HepG2 (cell line): ENCODE measurements around the gene NOL4L. TPM values are rescaled to one million over a fixed set of nuclear protein-coding genes. Genes with fewer than 3 reads are reported as not detected.

Experiments
- AHDC1 ChIP-seq: sonication (generic); formaldehyde crosslinking; IDR thresholded peaks from 2 replicates; pipeline ENCODE4 v1.5.1; 2020; ENCODE audit warnings: mild to moderate bottlenecking, missing genetic modification reagents, borderline replicate concordance
- FOXA3 ChIP-seq: IDR thresholded peaks from 2 replicates; pipeline ENCODE4 v1.6.1; 2016; ENCODE audit warnings: missing genetic modification reagents, missing compliant biosample characterization
- POGK ChIP-seq: sonication (generic); formaldehyde crosslinking; conservative IDR thresholded peaks from 2 replicates; pipeline ENCODE4 v1.8.0; 2022; ENCODE audit warnings: mild to moderate bottlenecking, moderate library complexity, missing genetic modification reagents
- SP1 ChIP-seq, 2 experiments: fragments of 450-650 bp in 1 of 2; sonication (generic) in 1 of 2; formaldehyde crosslinking in 1 of 2; IDR thresholded peaks; 2 replicates each; pipeline versions ENCODE4 v1.4.0 to v1.6.1; 2016 to 2020; ENCODE audit warnings: missing genetic modification reagents in 1 of 2
- TOPORS ChIP-seq: sonication (generic); formaldehyde crosslinking; IDR thresholded peaks from 2 replicates; pipeline ENCODE4 v1.8.0; 2023; ENCODE audit warnings: mild to moderate bottlenecking, missing genetic modification reagents
- U2AF2 ChIP-seq: fragments of 200-400 bp; formaldehyde crosslinking; IDR thresholded peaks from 2 replicates; pipeline ENCODE4 v1.6.1; 2017; ENCODE audit warnings: low read depth, mild to moderate bottlenecking, low read length
- ZBTB10 ChIP-seq: sonication (generic); formaldehyde crosslinking; IDR thresholded peaks from 2 replicates; pipeline ENCODE4 v1.4.0; 2020; ENCODE audit warnings: missing genetic modification reagents, borderline replicate concordance
- ZNF12 ChIP-seq: sonication (generic); formaldehyde crosslinking; IDR thresholded peaks from 2 replicates; pipeline ENCODE4 v1.5.0; 2020; ENCODE audit warnings: missing genetic modification reagents
- ZNF335 ChIP-seq: sonication (generic); formaldehyde crosslinking; IDR thresholded peaks from 2 replicates; pipeline ENCODE4 v1.4.0; 2020; ENCODE audit warnings: missing genetic modification reagents
- ZNF552 ChIP-seq: sonication (generic); formaldehyde crosslinking; IDR thresholded peaks from 2 replicates; pipeline ENCODE4 v1.9.0; 2022; ENCODE audit warnings: missing genetic modification reagents, mild to moderate bottlenecking, borderline replicate concordance
- ZNF704 ChIP-seq: sonication (generic); formaldehyde crosslinking; IDR thresholded peaks from 2 replicates; pipeline ENCODE4 v1.8.1; 2023; ENCODE audit warnings: mild to moderate bottlenecking, inconsistent platforms, moderate library complexity, missing genetic modification reagents, borderline replicate concordance
- polyA plus RNA-seq, 8 experiments: library from polyadenylated mRNA; depleted of rRNA in 3 of 8; stranded (reverse) in 7 of 8; unstranded in 1 of 8; fragments of >200 nt; fragmentation: Illumina TruSeq in 4 of 8; extraction: Trizol in 4 of 8; gene quantifications; 2 replicates each; pipeline versions ENCODE4 v1.2.1 to v1.2.3, GENCODE V29; 2011 to 2016; ENCODE audit warnings: low read depth in 4 of 8, missing spikeins in 1 of 8, mixed read lengths in 1 of 8; ENCODE audit not compliant: insufficient read depth in 1 of 8
- total RNA-seq, 5 experiments: library from RNA; depleted of rRNA; stranded (reverse); fragments of >200 nt; fragmentation: Illumina TruSeq; extraction: Trizol; gene quantifications; 2 replicates each; pipeline ENCODE4 v1.2.3, GENCODE V29; 2016; ENCODE audit warnings: low read depth in 1 of 5

Gene NOL4L
- total and polyA plus RNA-seq, 2 of the 13 experiments (the other 11 are each of a cell fraction or from before 2014, with no cell fraction given): 16.6 to 35.4 TPM

GRCh38 chr20:32474967-32475811, 109.9 kb downstream of the NOL4L start (continued):
- TF ChIP-seq AHDC1 (CRISPR knock-in tag): no peak
- TF ChIP-seq SP1 (IDR thresholded peaks at IDR 0.05): no peak
- TF ChIP-seq SP1 (CRISPR knock-in tag; IDR thresholded peaks at IDR 0.05): no peak; the same call in 1 of the 2 replicates
- peak; percentile 89 for TF ChIP-seq FOXA3 (CRISPR knock-in tag)
- TF ChIP-seq ZNF704: peak; percentile 71
- TF ChIP-seq ZNF335 (CRISPR knock-in tag): peak; percentile 37
- peak; percentile 96 for TF ChIP-seq POGK
- TF ChIP-seq ZBTB10 (CRISPR knock-in tag): peak; percentile 98
- TF ChIP-seq ZNF552 (CRISPR knock-in tag): peak; percentile 18; the same call in 1 of the 2 replicates
- no peak for TF ChIP-seq U2AF2
- TF ChIP-seq ZNF12 (CRISPR knock-in tag): no peak
- no peak; the same call in 1 of the 2 replicates for TF ChIP-seq TOPORS
